OCI-M1 (cell line): ENCODE measurements around the gene IL11.
A peak's percentile ranks its signal among the peaks of the same experiment; 100 is the strongest.

Source experiments
- DNase-seq: peaks from one replicate; lab custom pipeline; 2025; lab: John Stamatoyannopoulos, UW

Gene IL11

GRCh38 chr19:55391191-55391670 lies 21.0 kb upstream of the IL11 start:
- DNase-seq = no peak

GRCh38 chr19:55390461-55390880 lies 20.2 kb upstream of the IL11 start:
- DNase-seq = no peak

- DNase-seq = no peak
Observed at GRCh38 chr19:55389386-55390317, 19.4 kb upstream of the IL11 start.

- DNase-seq = no peak
Observed at GRCh38 chr19:55387736-55388497, 17.7 kb upstream of the IL11 start.

- no peak for DNase-seq
Observed at GRCh38 chr19:55386493-55386971, 16.3 kb upstream of the IL11 start.

- DNase-seq = peak; percentile 100
Observed at GRCh38 chr19:55385724-55386492, 15.6 kb upstream of the IL11 start, which contains the start of gene RPL28. TSS of gene RPL28 (plus strand) at chr19:55385932. CDS start at chr19:55386358, 426 bp downstream.

GRCh38 chr19:55384920-55385723 lies 14.9 kb upstream of the IL11 start:
- DNase-seq = peak; percentile 99

- DNase-seq = peak; percentile 64
Observed at GRCh38 chr19:55384131-55384919, 14.1 kb upstream of the IL11 start, which contains the start of gene TMEM238. TSS of gene TMEM238 (minus strand) at chr19:55384292. CDS start at chr19:55384259, 33 bp downstream.

GRCh38 chr19:55383279-55384130 lies 13.2 kb upstream of the IL11 start:
- peak; percentile 80 for DNase-seq

- no peak for DNase-seq
Observed at GRCh38 chr19:55382522-55383054, 12.3 kb upstream of the IL11 start.

GRCh38 chr19:55382013-55382412 lies 11.8 kb upstream of the IL11 start:
- DNase-seq = no peak

- no peak for DNase-seq
Observed at GRCh38 chr19:55379174-55379573, 8.9 kb upstream of the IL11 start.

- no peak for DNase-seq
Observed at GRCh38 chr19:55377356-55378131, 7.3 kb upstream of the IL11 start.

- DNase-seq = peak; percentile 21
Observed at GRCh38 chr19:55376241-55376933, 6.1 kb upstream of the IL11 start, which contains the start of gene TMEM190. TSS of gene TMEM190 (plus strand) at chr19:55376826. CDS start at chr19:55376854, 28 bp downstream.

GRCh38 chr19:55373993-55374757 lies 3.9 kb upstream of the IL11 start:
- DNase-seq = no peak

- DNase-seq = no peak
Observed at GRCh38 chr19:55373306-55373992, 3.2 kb upstream of the IL11 start.
